ENCODE data around the gene C16orf92. TPM values are rescaled to one million over a fixed set of nuclear protein-coding genes. Genes with fewer than 3 reads are reported as not detected.

Gene C16orf92
- total RNA-seq, 1 donor from 2014 or later = not detected

DNA sequence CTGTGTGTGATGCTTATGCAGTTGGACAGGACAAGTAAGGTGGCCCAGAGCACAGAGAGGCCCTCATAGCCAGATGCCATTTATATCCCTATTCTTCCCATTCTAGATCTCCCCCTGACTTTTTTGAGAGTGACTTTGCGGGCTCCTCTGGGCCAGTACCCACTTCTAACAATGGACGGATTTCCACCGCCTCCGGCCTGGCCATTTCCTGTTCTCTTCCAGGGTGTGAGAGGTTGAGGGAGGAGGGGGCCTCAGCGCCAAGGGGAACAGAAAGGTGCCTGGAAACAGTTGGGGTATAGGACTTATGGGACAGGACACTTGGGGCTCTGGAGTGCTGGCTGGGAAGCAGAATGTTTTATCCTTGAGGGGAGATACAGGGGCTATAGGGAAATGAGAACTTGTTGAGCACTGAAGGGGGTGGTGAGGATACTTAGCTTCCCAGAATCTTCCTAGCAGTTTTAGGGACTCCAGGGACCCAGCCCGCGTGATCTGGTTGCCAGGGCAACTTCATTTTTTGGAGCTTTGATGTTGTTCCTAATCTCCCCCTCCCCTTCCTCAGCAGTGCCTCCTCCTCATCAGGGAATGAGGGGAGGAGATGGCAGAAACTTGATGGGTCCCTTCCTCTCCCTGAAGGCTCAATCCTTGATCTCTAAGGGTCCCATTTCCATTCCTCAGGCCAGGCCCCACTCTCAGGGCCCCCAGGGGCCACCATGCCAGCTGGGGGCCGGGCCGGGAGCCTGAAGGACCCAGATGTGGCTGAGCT is 45.8 kb upstream of the C16orf92 start:
- DNase-seq = peak; percentile 43
- H3K27ac ChIP-seq (replicated peaks) = peak overlapping the region; percentile 96
- H3K4me3 ChIP-seq = peak overlapping the region; percentile 97
- H3K36me3 ChIP-seq = peaks cover 46% of the 10 kb centered on the region
- no peak for TF ChIP-seq CTCF (IDR thresholded peaks at IDR 0.05; ENCODE audit: borderline replicate concordance)
- H3K27me3 ChIP-seq (ENCODE audit: low read depth) = no peaks in the 10 kb centered on the region
- intact Hi-C loops (cut with micrococcal nuclease) = no loop called here
- H3K4me1 ChIP-seq = peaks cover 78% of the 10 kb centered on the region
- H3K9me3 ChIP-seq (replicated peaks) = no peaks in the 10 kb centered on the region

DNA sequence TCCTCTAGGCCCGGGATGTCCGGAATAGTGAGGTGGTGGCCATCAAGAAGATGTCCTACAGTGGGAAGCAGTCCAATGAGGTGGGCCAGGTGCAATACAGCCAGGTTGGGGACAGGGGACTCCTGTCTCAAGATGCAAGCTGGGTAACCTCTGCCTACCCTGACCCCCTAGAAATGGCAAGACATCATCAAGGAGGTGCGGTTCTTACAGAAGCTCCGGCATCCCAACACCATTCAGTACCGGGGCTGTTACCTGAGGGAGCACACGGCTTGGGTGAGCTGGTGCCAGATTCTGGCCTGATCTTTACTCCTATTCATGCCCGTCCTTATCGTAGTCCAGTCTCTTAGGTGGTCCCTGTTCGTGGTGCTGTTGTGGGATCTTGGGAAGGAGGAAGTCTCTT is 44.9 kb upstream of the C16orf92 start:
- no peak for DNase-seq
- Histone ChIP-seq H3K4me1 (peaks cover 77% of the 10 kb centered on the region), H3K4me3 (peak overlapping the region; percentile 97), H3K9me3 (replicated peaks) (no peaks in the 10 kb centered on the region), H3K27me3 (ENCODE audit: low read depth) (no peaks in the 10 kb centered on the region), H3K36me3 (peaks cover 55% of the 10 kb centered on the region), H3K27ac (replicated peaks) (peak overlapping the region; percentile 96)
- no peak for TF ChIP-seq CTCF (IDR thresholded peaks at IDR 0.05; ENCODE audit: borderline replicate concordance)
- intact Hi-C loops (cut with micrococcal nuclease) = no loop called here

GRCh38 chr16:29978564-29979270 is 44.3 kb upstream of the C16orf92 start:
- Histone ChIP-seq H3K36me3 (peaks cover 61% of the 10 kb centered on the region), H3K27ac (replicated peaks) (peak overlapping the region; percentile 96), H3K27me3 (ENCODE audit: low read depth) (no peaks in the 10 kb centered on the region), H3K9me3 (replicated peaks) (no peaks in the 10 kb centered on the region), H3K4me3 (peak overlapping the region; percentile 97), H3K4me1 (peaks cover 75% of the 10 kb centered on the region)
- no peak for TF ChIP-seq CTCF (IDR thresholded peaks at IDR 0.05; ENCODE audit: borderline replicate concordance)
- DNase-seq = no peak
- intact Hi-C loops (cut with micrococcal nuclease) = no loop called here

DNA sequence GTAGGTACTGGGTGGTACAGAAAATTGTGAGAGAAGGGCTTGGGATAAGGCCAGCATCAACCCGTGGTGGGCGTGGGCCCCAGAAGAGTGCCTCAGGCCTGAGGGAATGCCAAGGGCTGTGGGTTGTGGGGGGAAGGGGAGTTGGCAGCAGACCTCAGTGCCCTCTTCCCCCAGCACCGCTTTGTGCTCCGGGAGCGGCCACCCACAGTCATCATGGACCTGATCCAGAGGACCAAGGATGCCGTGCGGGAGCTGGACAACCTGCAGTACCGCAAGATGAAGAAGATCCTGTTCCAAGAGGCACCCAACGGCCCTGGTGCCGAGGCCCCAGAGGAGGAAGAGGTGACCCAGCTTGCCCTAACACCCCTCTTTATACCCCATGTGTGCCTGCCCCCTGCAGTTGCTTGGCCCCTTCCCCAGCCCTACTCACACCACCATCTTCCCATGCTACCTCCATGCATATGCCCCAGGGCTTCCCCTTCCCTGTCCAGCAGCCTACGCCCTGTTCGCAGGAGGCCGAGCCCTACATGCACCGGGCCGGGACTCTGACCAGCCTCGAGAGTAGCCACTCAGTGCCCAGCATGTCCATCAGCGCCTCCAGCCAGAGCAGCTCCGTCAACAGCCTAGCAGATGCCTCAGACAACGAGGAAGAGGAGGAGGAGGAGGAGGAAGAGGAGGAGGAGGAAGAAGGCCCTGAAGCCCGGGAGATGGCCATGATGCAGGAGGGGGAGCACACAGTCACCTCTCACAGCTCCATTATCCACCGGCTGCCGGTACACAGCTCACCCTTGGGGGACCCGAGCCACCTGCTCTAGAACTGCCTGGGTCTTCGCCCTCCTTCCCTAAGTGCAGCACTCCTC is 40.2 kb upstream of the C16orf92 start:
- no peak overlapping the region for H3K4me3 ChIP-seq
- no peak for TF ChIP-seq CTCF (IDR thresholded peaks at IDR 0.05; ENCODE audit: borderline replicate concordance)
- H3K27me3 ChIP-seq (ENCODE audit: low read depth) = no peaks in the 10 kb centered on the region
- H3K36me3 ChIP-seq = peaks cover 100% of the 10 kb centered on the region
- peaks cover 34% of the 10 kb centered on the region for H3K4me1 ChIP-seq
- H3K27ac ChIP-seq (replicated peaks) = no peak overlapping the region
- no peak for DNase-seq
- no peaks in the 10 kb centered on the region for H3K9me3 ChIP-seq (replicated peaks)
- intact Hi-C loops (cut with micrococcal nuclease) = no loop called here

DNA sequence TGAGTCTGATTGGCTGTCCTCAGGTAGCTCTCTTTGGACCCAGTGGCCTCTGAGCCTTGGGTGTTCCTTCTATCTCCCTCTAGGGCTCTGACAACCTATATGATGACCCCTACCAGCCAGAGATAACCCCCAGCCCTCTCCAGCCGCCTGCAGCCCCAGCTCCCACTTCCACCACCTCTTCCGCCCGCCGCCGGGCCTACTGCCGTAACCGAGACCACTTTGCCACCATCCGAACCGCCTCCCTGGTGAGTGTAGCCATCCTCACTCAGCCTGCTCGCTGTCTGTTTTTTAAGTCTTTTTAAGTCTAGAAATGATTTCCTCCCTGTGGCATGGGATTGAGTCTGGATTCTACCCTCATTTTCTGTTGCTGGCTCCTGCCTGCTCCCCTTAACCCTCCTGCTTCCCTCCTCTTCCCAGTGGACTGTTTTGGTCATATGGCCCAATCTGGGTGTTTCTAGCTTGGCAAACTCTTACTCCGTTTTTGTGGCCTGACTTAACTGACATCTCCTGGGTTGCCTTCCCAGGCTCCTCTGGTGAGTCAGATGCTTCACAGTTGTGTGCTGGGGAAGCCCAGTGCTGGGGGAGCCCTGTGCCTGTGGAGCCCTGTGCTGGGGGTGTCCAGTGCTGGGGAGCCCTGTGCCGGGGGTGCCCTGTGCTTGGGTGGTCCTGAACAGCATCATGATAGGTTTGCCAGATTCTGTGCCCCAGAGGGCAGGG is 39.4 kb upstream of the C16orf92 start:
- intact Hi-C loops (cut with micrococcal nuclease) = no loop called here
- H3K36me3 ChIP-seq = peaks cover 100% of the 10 kb centered on the region
- no peaks in the 10 kb centered on the region for H3K9me3 ChIP-seq (replicated peaks)
- no peak for TF ChIP-seq CTCF (IDR thresholded peaks at IDR 0.05; ENCODE audit: borderline replicate concordance)
- peaks cover 26% of the 10 kb centered on the region for H3K4me1 ChIP-seq
- no peak overlapping the region for H3K27ac ChIP-seq (replicated peaks)
- no peak for DNase-seq
- H3K27me3 ChIP-seq (ENCODE audit: low read depth) = no peaks in the 10 kb centered on the region
- no peak overlapping the region for H3K4me3 ChIP-seq

All from left ventricle myocardium inferior (tissue), 1 donor.